GM18870 (cell line): ENCODE data around the gene HRH4.

Source experiments
- ATAC-seq: cut with Tn5 transposase; IDR thresholded peaks from one replicate; pipeline ENCODE4 v1.9.1; 2021; ENCODE audit warnings: moderate library complexity; ENCODE audit not compliant: unreplicated experiment

Gene HRH4

GRCh38 chr18:24460388-24460787 is at the start of gene HRH4:
Gene HRH4, plus strand, starts transcription at chr18:24460637. Its CDS starts 92 bp downstream, at chr18:24460729.
- ATAC-seq = no peak

- ATAC-seq = no peak
These were observed 47.3 kb upstream of the HRH4 start for GRCh38 chr18:24413148-24413547.

GRCh38 chr18:24414349-24415003 is 46.0 kb upstream of the HRH4 start:
- peak; percentile 50 for ATAC-seq

GRCh38 chr18:24417480-24417879 is 43.0 kb upstream of the HRH4 start:
- ATAC-seq = no peak

GRCh38 chr18:24420551-24420950 is 39.9 kb upstream of the HRH4 start:
- no peak for ATAC-seq

- no peak for ATAC-seq
These were observed 38.6 kb upstream of the HRH4 start for GRCh38 chr18:24421831-24422230.

GRCh38 chr18:24426073-24426397 is 34.4 kb upstream of the HRH4 start:
- ATAC-seq = no peak

GRCh38 chr18:24426398-24427294 is 33.8 kb upstream of the HRH4 start, which contains the start of gene IMPACT:
Gene IMPACT, plus strand, starts transcription at chr18:24426670. Its CDS starts 87 bp downstream, at chr18:24426757.
- peak; percentile 77 for ATAC-seq

- ATAC-seq = no peak
These were observed 33.0 kb upstream of the HRH4 start for GRCh38 chr18:24427484-24427883.

GRCh38 chr18:24428709-24429108 is 31.7 kb upstream of the HRH4 start:
- no peak for ATAC-seq

- no peak for ATAC-seq
These were observed 31.2 kb upstream of the HRH4 start for GRCh38 chr18:24429188-24429587.

- ATAC-seq = no peak
These were observed 27.8 kb upstream of the HRH4 start for GRCh38 chr18:24432618-24433017.

GRCh38 chr18:24436939-24437338 is 23.5 kb upstream of the HRH4 start:
- ATAC-seq = no peak

- ATAC-seq = peak; percentile 61
These were observed 16.6 kb upstream of the HRH4 start for GRCh38 chr18:24443870-24444269.

- peak; percentile 77 for ATAC-seq
These were observed 14.0 kb upstream of the HRH4 start for GRCh38 chr18:24446453-24446852.

GRCh38 chr18:24446953-24447538 is 13.4 kb upstream of the HRH4 start:
- no peak for ATAC-seq

GRCh38 chr18:24447961-24448360 is 12.5 kb upstream of the HRH4 start:
- no peak for ATAC-seq

GRCh38 chr18:24456549-24456948 is 3.9 kb upstream of the HRH4 start:
- ATAC-seq = peak; percentile 96

GRCh38 chr18:24459772-24460171 is 665 bp upstream of the HRH4 start:
- ATAC-seq = no peak

- no peak for ATAC-seq
These were observed 1.6 kb downstream of the HRH4 start for GRCh38 chr18:24461996-24462395.

GRCh38 chr18:24462838-24463775 is 2.7 kb downstream of the HRH4 start:
- no peak for ATAC-seq
